ENCODE measurements around the gene NTPCR. TPM values are rescaled to one million over a fixed set of nuclear protein-coding genes. Genes with fewer than 3 reads are reported as not detected.

NTPCR gene
- total RNA-seq, 1 donor: 15.6 TPM

DNA sequence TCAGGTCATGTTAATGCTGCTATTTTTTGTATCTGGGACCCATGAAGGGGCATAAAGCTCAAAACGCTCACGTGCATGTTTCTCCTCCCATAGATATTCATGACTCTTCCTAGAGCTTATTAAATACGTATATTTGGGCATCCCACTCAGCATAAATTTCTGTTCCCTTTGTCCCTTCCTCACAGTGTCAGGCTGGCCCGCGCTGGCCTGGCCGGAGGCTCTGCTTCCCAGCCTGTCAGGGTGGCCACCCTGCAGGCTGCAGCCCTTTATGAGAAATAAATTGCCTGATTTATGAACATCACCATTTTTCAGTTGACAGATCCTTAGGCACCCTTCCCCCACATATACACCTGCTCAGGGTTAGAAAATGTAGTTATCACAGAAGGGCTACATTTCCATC, 44.0 kb upstream of the NTPCR start:
- H3K27ac ChIP-seq (ENCODE audit: low read depth, low read length): no peak overlapping the region
- H3K4me2 ChIP-seq (ENCODE audit: insufficient read depth, low read length): no peak overlapping the region
- DNase-seq (ENCODE audit: insufficient read length, low spot score, missing footprints): no peak
- no peaks in the 10 kb centered on the region for H4K20me1 ChIP-seq (ENCODE audit: insufficient read depth, low read length)
- TF ChIP-seq, protein P1, sequence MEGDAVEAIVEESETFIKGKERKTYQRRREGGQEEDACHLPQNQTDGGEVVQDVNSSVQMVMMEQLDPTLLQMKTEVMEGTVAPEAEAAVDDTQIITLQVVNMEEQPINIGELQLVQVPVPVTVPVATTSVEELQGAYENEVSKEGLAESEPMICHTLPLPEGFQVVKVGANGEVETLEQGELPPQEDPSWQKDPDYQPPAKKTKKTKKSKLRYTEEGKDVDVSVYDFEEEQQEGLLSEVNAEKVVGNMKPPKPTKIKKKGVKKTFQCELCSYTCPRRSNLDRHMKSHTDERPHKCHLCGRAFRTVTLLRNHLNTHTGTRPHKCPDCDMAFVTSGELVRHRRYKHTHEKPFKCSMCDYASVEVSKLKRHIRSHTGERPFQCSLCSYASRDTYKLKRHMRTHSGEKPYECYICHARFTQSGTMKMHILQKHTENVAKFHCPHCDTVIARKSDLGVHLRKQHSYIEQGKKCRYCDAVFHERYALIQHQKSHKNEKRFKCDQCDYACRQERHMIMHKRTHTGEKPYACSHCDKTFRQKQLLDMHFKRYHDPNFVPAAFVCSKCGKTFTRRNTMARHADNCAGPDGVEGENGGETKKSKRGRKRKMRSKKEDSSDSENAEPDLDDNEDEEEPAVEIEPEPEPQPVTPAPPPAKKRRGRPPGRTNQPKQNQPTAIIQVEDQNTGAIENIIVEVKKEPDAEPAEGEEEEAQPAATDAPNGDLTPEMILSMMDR (IDR thresholded peaks at IDR 0.05; ENCODE audit: extremely low read depth, low read depth, low read length): no peak
- H3K4me3 ChIP-seq (ENCODE audit: insufficient read depth, low read length): no peak overlapping the region
- no peak overlapping the region for H2AFZ ChIP-seq (ENCODE audit: low read length)
- H3K27me3 ChIP-seq (ENCODE audit: insufficient read depth, low read length): no peaks in the 10 kb centered on the region
- H3K36me3 ChIP-seq (ENCODE audit: insufficient read depth, low read length): no peaks in the 10 kb centered on the region
- H3K79me2 ChIP-seq (ENCODE audit: insufficient read depth, low read length): no peaks in the 10 kb centered on the region
- H3K9me3 ChIP-seq (ENCODE audit: low read depth, low read length): no peaks in the 10 kb centered on the region
- H3K4me1 ChIP-seq (ENCODE audit: insufficient read depth, low read length): no peaks in the 10 kb centered on the region

DNA sequence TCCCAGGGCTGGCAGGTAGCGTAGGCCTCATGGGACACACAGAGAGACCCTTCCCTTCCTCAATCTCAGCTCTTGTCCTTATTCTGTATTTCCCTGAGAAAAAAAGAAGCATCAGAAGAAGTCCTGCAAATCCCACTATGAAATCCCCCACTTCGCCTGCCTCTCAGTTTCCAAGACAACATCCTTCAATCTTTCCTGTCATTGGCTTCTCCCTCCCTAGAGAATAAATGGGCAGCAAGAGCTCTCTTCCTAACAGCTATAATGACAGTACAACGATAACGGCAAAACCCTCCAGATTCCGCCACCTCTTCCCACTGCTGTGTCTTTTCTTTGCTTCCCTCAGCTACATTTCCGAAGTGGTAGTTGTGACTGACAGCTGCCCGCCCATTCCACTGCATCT, 41.6 kb upstream of the NTPCR start:
- no peak for DNase-seq (ENCODE audit: insufficient read length, low spot score, missing footprints)
- Histone ChIP-seq H3K4me1 (ENCODE audit: insufficient read depth, low read length) (no peaks in the 10 kb centered on the region), H3K36me3 (ENCODE audit: insufficient read depth, low read length) (no peaks in the 10 kb centered on the region), H2AFZ (ENCODE audit: low read length) (no peak overlapping the region), H3K27me3 (ENCODE audit: insufficient read depth, low read length) (no peaks in the 10 kb centered on the region), H3K79me2 (ENCODE audit: insufficient read depth, low read length) (no peaks in the 10 kb centered on the region), H3K27ac (ENCODE audit: low read depth, low read length) (no peak overlapping the region), H3K9me3 (ENCODE audit: low read depth, low read length) (no peaks in the 10 kb centered on the region), H4K20me1 (ENCODE audit: insufficient read depth, low read length) (no peaks in the 10 kb centered on the region), H3K4me3 (ENCODE audit: insufficient read depth, low read length) (no peak overlapping the region), H3K4me2 (ENCODE audit: insufficient read depth, low read length) (no peak overlapping the region)
- TF ChIP-seq, protein P1 (IDR thresholded peaks at IDR 0.05; ENCODE audit: extremely low read depth, low read depth, low read length): no peak

DNA sequence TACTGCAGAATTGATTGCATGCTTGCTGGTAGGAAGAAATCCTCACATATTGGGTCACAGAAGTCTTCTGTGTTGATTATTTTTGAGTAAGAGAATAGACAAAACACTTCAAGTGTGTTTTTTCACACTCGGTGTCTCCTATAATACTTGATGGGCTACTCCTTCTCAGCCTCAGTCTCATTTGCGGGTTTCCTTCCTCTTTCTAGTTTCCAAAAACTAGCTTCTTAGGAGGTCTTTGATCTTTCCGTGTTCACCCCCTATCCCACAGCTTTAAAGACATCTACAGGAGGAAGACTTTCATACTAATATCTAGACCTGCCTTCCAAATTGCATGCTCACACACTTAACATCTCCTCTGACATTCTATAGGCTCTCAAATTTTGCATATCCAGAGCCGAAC, 40.7 kb upstream of the NTPCR start:
- no peaks in the 10 kb centered on the region for H3K79me2 ChIP-seq (ENCODE audit: insufficient read depth, low read length)
- H3K36me3 ChIP-seq (ENCODE audit: insufficient read depth, low read length): no peaks in the 10 kb centered on the region
- H3K27me3 ChIP-seq (ENCODE audit: insufficient read depth, low read length): no peaks in the 10 kb centered on the region
- no peaks in the 10 kb centered on the region for H3K4me1 ChIP-seq (ENCODE audit: insufficient read depth, low read length)
- no peak overlapping the region for H2AFZ ChIP-seq (ENCODE audit: low read length)
- H3K9me3 ChIP-seq (ENCODE audit: low read depth, low read length): no peaks in the 10 kb centered on the region
- H3K4me3 ChIP-seq (ENCODE audit: insufficient read depth, low read length): no peak overlapping the region
- no peak overlapping the region for H3K4me2 ChIP-seq (ENCODE audit: insufficient read depth, low read length)
- TF ChIP-seq, protein P1 (IDR thresholded peaks at IDR 0.05; ENCODE audit: extremely low read depth, low read depth, low read length): no peak
- no peak overlapping the region for H3K27ac ChIP-seq (ENCODE audit: low read depth, low read length)
- H4K20me1 ChIP-seq (ENCODE audit: insufficient read depth, low read length): no peaks in the 10 kb centered on the region
- DNase-seq (ENCODE audit: insufficient read length, low spot score, missing footprints): no peak

DNA sequence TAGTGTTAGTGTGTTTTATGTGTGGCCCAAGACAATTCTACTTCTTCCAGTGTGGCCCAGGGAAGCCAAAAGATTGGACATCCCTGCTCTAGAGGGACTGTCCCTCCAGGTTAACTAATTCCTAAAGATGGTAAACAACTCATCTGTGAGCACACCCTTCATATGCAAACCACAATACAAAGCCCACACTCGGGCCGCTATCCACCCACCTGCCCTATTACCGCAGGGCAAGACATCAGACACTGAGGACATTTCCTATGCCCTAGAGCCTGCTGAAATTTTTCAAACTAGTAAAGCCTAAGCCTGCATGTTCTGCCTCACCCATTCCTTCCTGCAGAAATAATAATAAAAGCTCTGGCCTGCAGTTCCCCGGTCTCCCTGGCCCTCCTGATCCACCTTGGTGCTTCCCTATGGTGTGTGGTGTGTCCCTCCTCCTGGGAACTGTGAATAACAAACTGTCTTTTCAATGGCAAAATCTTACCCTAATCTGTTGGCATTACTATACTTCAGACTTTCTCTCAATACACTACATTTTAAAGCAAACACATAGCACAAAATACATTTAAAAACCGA, 39.3 kb upstream of the NTPCR start:
- Histone ChIP-seq H3K4me2 (ENCODE audit: insufficient read depth, low read length) (no peak overlapping the region), H2AFZ (ENCODE audit: low read length) (no peak overlapping the region), H3K9me3 (ENCODE audit: low read depth, low read length) (no peaks in the 10 kb centered on the region), H4K20me1 (ENCODE audit: insufficient read depth, low read length) (no peaks in the 10 kb centered on the region), H3K36me3 (ENCODE audit: insufficient read depth, low read length) (no peaks in the 10 kb centered on the region), H3K4me3 (ENCODE audit: insufficient read depth, low read length) (no peak overlapping the region), H3K27me3 (ENCODE audit: insufficient read depth, low read length) (no peaks in the 10 kb centered on the region), H3K27ac (ENCODE audit: low read depth, low read length) (no peak overlapping the region), H3K4me1 (ENCODE audit: insufficient read depth, low read length) (no peaks in the 10 kb centered on the region), H3K79me2 (ENCODE audit: insufficient read depth, low read length) (no peaks in the 10 kb centered on the region)
- TF ChIP-seq, protein P1 (IDR thresholded peaks at IDR 0.05; ENCODE audit: extremely low read depth, low read depth, low read length): no peak
- no peak for DNase-seq (ENCODE audit: insufficient read length, low spot score, missing footprints)

Measured in osteoblast (primary cell).